ENCODE results near the gene CYTIP.

GRCh38 chr2:157376041-157376440 lies 67.8 kb downstream of the CYTIP start:
- no peak for TF ChIP-seq CTCF (IDR thresholded peaks at IDR 0.05)
- no peak for TF ChIP-seq POLR2A (IDR thresholded peaks at IDR 0.05)

Measured in adrenal gland (tissue), 5 donors.